NCI-H2107 treated with DMSO at 0.1 percent for 48 hours (cell line): ENCODE data around the gene C11orf97.
"Not testable (repeated sequence)": the region's sequence is repeated elsewhere in the genome, so short reads cannot be mapped to it uniquely, and the experiment has no call there.

Source experiments
- DNase-seq: peaks from one replicate; lab custom pipeline; 2025; ENCODE audit not compliant: unreplicated experiment; lab: John Stamatoyannopoulos, UW

C11orf97 gene

DNA sequence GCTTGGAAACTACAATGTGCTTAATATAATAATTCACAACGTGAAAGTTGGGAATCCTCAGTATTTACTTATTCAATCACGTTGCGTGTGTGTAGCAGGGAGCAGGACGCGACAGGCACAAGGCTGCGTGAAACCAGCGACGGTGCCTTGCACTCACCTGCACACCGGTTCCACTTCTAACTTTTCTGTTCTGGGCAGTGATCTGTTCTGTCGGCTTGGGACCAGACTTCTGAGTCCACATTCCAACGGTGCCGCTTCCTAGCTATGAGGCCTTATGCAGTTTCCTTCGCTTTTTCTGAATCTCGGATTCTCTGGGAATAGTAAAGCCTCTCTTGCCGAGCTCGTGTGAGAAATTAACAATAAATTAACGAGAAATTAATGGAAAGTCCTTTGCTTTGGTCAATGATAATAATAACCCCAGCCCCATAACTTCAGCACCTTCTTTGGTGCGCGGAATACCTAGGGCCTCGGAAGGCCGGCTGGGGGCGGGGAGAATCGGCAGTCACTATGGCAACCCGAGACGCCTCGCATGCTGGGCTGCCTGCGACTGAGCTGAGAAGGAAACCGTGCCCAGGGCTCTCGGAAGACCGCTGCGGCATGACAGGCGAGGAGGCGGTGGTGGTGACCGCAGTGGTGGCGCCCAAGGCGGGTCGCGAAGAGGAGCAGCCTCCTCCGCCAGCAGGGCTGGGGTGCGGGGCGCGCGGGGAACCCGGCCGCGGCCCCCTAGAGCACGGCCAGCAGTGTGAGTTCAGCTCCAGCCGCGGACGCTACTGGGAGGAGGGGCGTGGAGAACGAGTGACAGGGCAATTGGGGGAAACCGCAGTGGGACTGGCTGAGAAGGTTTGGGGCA, at the start of gene C11orf97:
Gene C11orf97 (plus strand): TSS at position 530 of the 850 bp plus-strand sequence. CDS start 68 bp downstream, at position 598.
- DNase-seq, result peak; percentile 8

DNA sequence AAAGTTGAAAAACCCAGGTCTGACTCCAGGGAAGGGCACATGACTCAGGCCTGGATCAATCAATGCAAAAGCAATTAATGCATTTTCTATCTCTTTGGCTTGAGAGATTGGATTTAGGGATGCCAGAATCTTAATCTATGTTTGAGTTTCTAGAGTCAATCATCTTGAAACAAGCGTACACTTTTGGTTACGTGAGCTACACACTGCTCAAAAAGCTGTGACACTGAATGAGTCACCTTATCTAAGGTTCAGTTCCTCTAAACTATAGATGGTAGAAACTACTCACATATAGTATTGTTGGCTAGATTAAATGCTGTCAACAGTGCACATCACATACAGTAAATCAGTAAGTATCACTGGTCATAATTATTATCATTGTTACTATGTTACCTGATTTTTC, 42.8 kb upstream of the C11orf97 start:
- DNase-seq, result no peak

DNA sequence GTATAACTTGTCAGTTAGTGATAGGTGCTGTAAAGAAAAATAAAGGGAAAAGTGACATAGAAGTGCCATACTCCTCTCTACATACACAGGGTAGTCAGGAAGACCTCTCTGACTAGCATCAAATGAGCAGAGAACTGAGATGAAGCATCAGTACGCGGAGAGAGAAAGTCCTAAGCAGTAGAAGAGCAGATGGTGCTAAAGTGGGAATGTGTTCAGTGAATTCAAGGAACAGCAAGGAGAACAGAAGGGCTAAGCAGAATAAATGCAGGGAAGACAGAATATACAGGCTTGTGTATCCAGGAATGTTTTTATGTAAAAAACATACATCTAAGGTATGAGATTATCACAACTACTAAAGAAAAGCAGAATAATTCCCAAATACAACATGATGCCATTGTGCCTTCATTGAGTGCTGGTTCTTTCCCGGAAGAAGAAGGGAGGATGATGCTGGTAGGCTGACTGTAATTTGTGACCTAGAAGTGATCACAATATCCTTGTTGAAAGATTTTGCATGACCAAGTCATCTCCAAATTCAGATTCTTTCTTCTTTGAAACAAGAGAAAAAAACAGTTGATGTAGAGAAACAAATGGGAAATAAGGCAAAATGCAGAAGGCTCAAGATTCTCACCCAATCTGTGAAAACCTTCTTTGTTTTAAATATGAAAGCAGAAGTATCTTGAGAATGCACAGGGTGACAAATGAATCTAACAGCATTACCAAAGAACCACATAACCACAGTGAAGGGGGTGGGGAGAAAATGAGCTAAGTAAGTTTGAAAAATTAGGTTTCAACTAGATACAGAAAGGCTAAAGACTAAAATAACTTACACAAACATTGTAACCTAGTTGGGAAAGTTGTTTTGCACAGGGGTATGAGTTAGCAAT, 39.1 kb upstream of the C11orf97 start:
- no peak for DNase-seq

DNA sequence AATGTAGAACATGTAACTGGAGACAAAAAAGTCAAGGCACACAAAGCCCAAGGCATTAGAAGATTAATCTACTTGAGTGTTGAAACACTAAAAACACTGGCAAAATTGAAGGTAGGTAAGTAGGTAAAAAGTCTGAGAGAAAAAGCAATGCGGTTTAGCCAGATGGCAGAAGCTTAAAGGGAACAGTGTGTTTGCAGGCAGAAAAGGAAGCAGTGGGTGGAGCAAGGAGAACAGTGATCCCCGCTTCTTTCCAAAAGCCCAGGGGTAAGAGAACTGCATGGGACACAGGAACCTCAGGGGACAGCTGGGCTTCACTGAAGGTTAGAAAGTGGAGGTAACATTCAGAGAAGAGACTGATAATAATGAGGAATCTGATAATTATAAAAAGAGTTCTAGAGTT, 34.6 kb upstream of the C11orf97 start:
- DNase-seq, result no peak

DNA sequence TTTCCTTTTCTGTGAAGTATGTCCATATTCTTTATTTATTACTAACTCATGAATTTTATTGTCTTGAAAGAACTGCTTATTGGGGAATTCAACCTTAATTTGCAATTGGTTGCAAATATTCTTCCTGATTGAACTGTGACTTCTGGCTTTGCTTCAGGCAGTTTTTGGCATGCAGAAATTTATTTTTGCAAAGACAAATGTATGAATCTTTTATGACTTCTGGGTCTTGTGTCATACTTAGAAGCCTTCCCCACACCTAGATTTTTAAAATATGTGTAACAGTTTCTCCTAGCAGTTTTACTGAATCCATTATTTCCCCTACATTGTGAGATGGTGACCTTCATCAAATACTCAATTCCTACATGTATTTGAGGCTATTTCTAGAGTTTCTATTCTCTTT, 30.9 kb upstream of the C11orf97 start:
- DNase-seq, result no peak

DNA sequence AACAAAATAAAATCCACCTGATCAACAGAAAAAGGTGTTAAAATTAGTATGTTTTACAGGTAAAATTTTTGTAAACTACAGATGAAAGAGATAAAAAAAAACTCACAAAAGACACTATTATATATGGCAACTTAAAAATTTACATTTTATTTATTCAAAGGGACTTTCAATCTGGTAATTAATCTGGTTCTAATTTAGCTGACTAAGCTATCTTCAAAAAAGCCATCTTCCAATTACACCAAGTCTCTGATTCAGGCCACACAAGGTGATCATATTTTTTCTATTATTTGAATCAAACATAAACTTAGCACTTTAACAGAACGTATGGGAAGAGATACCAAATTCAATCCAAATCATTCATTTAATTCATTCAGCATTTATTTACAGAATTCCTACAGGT, 26.2 kb upstream of the C11orf97 start:
- no peak for DNase-seq

DNA sequence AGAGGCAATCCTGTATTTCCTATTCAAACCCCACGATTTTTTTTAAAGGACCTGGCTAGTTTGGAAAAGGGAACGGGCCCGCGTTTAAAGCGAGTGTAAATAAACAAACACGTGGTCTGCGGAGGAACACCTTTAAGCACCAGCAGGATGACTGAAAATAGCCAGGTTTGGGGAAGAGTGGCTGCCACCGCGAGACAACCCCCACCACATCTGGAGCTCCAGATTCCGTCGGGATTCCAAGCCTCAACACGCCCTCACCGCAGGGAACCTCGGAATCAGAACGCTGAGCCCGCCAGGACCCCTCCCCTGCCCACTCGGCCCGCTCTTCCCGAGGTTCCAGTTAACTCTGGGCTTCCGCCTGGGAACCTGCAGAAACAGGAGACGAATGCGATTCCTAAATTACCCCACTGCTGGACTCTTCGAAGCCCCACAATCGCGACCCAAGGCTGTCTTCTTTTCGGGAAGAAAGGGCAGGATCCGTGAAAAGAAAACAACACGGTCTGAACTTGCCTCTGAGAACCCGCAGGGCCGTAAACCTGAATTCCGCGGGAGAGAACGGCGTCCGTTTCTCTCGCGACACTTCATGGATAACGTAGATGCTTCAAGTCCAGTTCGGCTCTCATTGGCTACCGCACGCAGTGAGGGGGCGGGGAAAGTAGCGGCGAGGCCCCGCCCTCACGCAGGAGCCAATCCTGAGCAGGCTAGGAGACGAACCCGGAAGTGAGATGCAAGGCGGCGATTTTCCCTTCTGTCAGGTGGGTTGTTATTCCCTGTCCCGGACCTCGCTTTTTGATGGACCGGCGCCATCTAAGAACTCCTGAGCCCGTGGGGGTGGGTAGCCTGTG, 18.8 kb upstream of the C11orf97 start, which contains the start of the genes ANKRD49 and MRE11:
Gene ANKRD49 (plus strand): TSS at position 704 of the 845 bp plus-strand sequence. CDS start 2,710 bp downstream, outside the sequence.
Gene MRE11 (minus strand): TSS at position 564 of the 845 bp plus-strand sequence. CDS start 1,043 bp downstream, outside the sequence.
- peak; percentile 88 for DNase-seq

GRCh38 chr11:94494126-94494680, 18.1 kb upstream of the C11orf97 start:
- DNase-seq, result no peak

DNA sequence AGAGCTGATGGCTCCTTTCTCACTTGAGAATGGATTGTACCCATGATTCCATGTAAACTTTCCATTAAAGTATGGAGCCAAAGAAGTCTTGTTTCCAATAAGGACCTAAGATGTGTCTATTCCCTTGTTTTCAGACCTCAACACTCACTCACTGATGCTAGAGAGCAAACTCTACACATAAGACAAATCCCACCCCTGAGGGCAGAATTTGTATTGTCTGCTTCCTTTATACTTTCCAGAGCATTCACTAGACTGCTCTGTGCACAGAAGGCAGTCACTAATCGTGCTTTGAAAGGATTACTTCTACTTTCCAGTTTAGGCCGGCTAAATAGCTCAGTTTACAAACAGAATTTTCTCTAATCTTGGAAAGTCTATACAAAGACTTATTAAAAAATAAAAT, 12.1 kb upstream of the C11orf97 start:
- DNase-seq, result no peak

- DNase-seq, result no peak
Measured at GRCh38 chr11:94501522-94501921, 10.7 kb upstream of the C11orf97 start.

GRCh38 chr11:94504689-94505293, 7.5 kb upstream of the C11orf97 start:
- peak; percentile 46 for DNase-seq

GRCh38 chr11:94506513-94506912, 5.7 kb upstream of the C11orf97 start:
- not testable (repeated sequence) for DNase-seq

- no peak for DNase-seq
Measured at GRCh38 chr11:94507485-94507884, 4.8 kb upstream of the C11orf97 start.

DNA sequence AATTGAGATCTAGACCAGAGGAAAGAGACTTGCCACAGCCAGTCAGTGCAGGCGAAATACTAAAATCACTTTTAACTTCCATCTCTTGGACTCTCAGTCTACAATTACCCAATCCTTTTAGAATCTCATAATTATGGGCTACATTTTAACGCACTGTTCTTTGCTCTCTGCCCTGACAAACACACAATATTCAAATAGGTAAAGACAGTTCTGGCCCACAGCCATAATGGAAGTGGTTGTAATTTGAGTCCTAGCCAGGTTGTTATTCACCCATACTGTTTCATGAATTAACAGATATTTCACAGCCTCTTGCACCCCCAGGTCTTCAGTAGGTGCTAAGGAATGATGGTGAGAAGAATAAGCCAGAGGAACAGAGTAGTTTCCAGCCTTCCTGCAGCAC, 830 bp downstream of the C11orf97 start:
- DNase-seq, result peak; percentile 83

- DNase-seq, result no peak
Measured at GRCh38 chr11:94515398-94515797, 3.1 kb downstream of the C11orf97 start.

DNA sequence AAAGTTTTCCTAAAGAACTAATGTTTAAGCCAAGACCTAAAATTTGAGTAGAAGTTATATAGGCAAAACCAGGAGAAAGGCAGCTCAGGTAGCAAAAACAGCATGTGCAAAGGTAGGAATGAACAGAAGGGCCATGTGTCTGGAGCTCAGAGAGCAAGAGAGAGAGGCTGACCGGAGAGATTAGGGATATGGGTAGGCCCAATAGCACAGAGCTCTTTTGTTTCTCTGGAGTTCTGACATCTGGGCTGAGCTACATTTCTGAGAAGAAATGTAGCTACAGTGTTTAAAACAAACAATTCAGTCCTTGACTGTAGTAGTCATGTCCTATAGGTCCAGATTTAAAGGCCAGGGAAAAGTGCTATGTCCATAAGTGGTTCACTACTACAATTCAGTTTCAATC, 4.5 kb downstream of the C11orf97 start:
- DNase-seq, result no peak

DNA sequence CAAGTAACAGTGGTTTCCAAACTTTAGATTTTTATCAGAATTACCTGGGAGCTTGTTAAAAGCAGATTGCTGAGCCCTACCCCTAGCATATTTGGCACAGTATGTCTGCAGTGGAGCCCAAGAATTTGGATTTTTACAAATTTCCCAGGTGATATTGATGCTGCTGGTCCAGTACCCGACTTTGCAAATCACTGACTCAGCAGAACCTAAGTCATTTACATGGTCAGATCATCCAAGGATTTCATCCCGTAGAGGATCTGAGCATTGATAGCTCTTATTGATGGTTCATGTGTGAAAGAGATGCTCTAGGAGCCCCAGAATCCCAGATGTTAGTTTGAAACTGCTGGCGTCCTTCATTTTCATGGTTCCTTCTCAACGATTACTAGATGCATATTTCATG, 6.0 kb downstream of the C11orf97 start:
- no peak for DNase-seq

GRCh38 chr11:94519478-94520084, 7.3 kb downstream of the C11orf97 start:
- peak; percentile 22 for DNase-seq

DNA sequence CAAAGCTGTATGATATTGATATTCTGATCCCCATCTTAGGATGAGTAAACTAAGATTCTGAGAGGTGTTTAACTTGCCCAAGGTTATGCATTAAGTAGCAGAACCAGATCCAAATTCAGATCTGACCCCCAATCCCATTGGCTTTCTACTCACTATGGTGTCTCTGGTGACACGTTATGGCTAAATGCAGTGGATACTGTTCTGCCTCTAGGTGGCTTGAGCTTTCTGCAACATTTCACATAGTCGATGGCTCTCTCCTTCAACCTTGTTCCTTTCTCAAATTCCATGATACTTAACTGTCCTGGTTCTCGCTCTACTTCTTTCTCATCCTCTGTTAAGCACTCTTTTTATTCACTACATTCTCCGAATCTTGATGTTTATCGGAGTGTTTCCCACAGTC, 9.4 kb downstream of the C11orf97 start:
- no peak for DNase-seq

GRCh38 chr11:94524341-94524740, 12.1 kb downstream of the C11orf97 start:
- DNase-seq, result no peak
